ENCODE measurements around the gene CHN2.

The CHN2 gene

GRCh38 chr7:29315122-29315891, 120.7 kb downstream of the CHN2 start:
- no peak for DNase-seq

DNA sequence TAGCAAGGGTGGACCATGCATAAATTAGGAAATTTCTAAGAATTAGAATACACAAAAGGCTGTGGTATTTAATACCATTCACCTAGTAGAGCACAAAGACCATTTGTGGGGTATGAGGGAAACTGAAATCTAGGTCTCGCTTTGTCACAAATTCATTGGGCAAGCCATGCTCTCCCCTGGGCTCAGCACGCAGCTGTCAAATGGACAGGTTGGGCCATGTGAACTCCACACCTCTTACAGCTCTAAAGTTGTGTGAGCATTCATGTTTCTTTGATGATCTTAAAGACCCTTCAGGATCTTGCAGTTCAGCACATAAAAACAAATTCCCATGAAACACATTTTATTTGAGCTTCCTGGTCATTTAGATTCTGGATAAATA, 121.3 kb downstream of the CHN2 start:
- no peak for DNase-seq

- no peak for DNase-seq
Observed at GRCh38 chr7:29316926-29317325, 122.4 kb downstream of the CHN2 start.

DNA sequence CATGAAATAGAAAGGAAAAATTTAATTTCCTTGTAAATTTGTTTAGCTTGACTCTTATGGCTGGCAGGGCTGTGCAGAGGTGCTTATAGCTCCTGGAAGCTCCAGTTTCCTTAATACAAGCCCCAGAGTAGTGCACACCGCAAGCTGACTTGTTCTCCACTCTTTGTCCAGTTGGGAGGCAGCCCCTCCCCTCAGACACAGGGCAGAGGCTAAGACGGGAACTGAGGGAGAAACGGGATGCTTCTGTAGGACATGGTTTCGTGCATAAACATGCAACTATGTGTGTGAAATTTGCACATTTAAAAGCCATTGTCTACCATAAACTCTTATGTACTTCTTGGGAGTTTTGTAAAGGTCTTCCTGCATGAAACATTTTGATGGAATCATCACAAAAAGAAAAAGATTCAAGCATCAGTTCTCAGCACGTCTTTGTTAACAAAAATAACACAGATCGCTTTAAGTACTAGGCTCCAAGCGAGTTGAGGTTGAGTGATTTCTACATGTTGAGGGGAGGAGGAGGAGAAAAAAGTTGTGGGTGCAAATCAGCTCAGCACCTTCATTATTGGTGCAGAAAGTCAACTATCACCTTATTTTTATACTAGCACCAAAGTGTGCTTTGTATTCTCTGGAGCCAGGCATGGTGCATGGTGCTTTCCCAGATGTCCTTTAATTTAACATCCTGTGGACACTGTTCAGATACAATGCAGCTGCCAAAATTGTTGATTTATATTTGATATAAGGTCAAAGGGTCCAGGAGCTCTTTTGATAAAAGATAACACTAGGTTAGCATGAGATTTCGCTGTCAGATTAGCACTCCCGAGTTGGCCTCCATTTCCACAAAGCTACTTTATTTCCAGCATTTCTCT, 124.5 kb downstream of the CHN2 start:
- DNase-seq = no peak

GRCh38 chr7:29319719-29320521, 125.3 kb downstream of the CHN2 start:
- DNase-seq = no peak

DNA sequence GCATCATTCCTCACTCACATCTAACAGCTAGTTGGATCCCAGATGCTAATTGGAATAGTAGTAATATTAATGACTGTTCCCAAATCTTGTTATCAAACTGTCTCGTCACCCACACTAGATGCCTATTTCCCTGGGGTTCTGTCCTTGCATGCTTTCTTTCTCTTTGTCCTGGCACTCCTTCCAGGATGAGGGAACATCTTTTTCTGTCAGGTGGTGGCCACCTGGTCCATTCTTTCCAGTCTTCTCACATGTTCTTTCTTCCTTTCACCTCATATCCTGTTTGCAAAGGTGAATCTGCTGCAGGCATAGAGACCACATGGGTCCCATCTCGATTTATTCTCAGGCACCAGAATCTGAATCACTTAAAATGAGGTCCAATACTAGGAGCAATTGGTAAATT, 126.0 kb downstream of the CHN2 start:
- DNase-seq = no peak

DNA sequence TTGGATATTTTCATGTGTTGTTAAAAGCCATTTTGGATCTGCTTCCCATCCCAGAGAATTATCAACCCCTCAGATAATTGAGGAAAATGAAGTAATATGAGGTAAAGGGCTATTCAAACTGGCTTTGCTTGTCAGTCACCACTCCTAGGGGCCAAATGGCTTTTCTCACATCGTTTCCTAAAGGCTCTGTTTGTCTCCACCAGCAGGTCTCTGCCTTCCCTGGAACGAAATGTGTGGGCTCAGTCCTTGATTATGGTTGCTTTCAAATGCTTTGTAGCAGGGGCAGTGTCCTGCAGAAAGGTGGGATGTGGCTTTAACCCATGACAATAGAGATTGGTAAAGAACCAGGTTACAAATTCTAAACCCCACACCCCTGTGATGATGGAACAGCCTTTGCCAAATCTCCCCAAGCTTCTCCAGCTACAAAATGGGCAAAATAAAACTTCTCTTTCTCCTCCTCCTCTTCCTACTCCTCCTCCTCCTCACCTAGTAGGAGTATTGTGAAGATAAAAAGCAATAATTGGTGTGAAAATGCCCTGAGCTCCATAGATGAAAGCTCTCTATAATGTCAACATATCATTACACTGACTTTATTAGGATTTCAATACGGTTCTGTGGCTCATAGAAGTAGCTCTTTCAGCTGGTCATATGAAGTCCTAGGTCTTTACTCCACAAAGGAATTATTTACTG, 127.6 kb downstream of the CHN2 start:
- DNase-seq = no peak

- no peak for DNase-seq
Observed at GRCh38 chr7:29325476-29325875, 130.9 kb downstream of the CHN2 start.

DNA sequence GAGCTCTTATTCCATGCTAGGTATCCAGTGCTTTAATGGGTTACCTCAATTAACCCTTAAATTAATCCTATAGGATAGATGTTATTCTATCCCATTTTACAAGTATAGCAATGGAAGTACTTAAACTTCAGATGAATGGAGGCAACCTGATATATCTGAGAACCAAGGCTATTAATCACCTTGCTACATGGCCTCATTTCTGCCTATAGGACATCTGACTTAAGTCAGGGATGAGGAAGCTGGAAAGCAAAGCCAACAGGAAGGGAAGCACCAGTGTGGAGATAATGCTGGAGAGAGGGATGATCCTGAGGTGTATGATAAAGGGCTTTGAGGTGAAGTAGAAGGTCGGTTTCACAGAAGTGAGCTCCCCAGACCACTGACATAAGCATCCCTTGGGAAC, 132.3 kb downstream of the CHN2 start:
- DNase-seq = no peak

GRCh38 chr7:29327455-29327854, 132.9 kb downstream of the CHN2 start:
- DNase-seq = no peak

- no peak for DNase-seq
Observed at GRCh38 chr7:29328045-29328444, 133.5 kb downstream of the CHN2 start.

GRCh38 chr7:29328811-29329210, 134.2 kb downstream of the CHN2 start:
- no peak for DNase-seq

GRCh38 chr7:29329686-29330085, 135.1 kb downstream of the CHN2 start:
- no peak for DNase-seq

- DNase-seq = no peak
Observed at GRCh38 chr7:29330136-29330535, 135.6 kb downstream of the CHN2 start.

GRCh38 chr7:29331163-29331562, 136.6 kb downstream of the CHN2 start:
- DNase-seq = no peak

- DNase-seq = no peak
Observed at GRCh38 chr7:29332042-29332811, 137.7 kb downstream of the CHN2 start.

DNA sequence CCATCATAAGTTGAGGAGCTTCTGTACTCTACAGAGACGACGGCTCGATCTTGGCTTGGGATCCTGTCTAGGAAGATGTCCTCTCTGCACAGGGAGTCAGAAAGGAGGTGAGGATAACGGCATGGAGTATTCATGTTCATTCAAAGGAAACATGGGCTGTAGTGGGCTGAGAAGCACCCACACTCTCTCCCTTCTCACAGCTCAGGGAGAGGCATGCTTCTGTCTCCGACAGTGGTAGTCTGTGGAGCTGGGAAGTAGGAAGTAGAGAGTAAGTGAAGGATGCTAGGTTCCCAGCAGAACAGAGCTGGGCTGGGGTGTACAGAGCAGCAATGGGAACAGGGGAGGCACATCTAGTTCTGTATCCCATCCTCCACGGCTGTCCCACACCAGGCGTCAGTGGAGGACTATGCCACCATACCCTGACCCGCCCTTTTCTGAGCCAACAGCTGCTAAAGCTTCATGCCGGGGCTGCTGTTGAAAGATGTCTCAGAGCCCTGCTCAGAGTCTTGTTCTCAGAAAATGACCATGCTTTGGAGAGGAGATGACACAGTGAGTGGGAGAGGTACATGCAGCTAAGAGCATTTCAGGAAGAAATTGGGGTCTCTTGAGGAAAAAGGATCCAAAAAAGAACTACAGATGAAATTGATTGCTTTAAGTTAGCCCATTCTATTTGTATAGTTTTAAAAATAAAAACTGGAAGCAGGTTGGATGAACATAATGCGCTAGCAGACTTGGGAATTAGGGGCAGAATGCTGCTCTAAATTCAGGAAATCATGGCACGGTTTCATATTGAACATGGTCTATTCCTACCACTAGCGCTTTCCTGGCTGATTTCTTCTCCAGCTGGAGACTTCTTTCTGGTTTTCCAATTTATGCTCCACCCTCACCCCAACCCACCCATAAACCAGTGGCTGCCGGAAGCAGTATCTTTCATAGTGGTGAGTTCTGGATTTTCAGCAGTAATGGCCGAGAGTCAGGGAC, 138.6 kb downstream of the CHN2 start:
- DNase-seq = no peak

- no peak for DNase-seq
Observed at GRCh38 chr7:29335188-29336083, 140.9 kb downstream of the CHN2 start.

DNA sequence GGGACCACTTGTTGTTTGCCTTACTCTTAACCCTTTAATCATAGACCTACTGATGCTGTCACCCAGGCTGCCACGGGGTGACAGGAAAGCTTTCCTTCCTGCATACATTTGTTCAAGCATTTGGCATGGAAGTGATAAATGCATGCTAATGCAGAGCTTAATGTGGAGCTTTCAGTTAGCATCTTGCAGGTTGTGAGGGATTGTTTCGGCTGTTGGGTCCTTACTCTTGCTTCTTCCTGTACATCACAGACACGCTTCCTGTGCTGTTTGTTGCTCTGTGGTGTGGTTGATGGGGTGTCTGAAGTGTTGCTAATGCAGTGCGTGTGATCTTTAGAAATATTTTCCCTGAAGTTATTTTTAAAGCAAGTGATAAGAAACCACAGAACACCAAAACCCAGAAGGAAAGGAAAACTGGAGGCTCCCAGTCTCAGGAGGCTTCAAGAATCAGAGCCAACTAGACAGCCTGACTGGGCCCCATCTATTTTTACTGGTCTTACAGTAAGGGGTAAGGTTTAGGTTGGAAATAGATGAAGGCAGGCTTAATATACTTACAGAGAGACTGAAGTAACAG, 143.1 kb downstream of the CHN2 start:
- DNase-seq = peak in 2 of 5 donors; percentile 9 to 55
